HUES48 (cell line): Measurements from ENCODE around the gene GAK.

Experiments
- H3K27ac ChIP-seq: one replicate; pipeline ENCODE4 v1.7.0; 2013; ENCODE audit warnings: low read depth, low read length, inconsistent platforms
- H3K27me3 ChIP-seq: 2 replicates; pipeline ENCODE4 v1.6.1; 2013; ENCODE audit warnings: mild to moderate bottlenecking, low read length; ENCODE audit not compliant: control insufficient read depth, insufficient read depth
- H3K36me3 ChIP-seq: 2 replicates; pipeline ENCODE4 v1.6.1; 2013; ENCODE audit warnings: low read length; ENCODE audit not compliant: control insufficient read depth, insufficient read depth
- H3K4me1 ChIP-seq: 2 replicates; pipeline ENCODE4 v1.6.1; 2013; ENCODE audit warnings: mild to moderate bottlenecking, low read length; ENCODE audit not compliant: control insufficient read depth, insufficient read depth
- H3K4me3 ChIP-seq: 2 replicates; pipeline ENCODE4 v1.5.1; 2013; ENCODE audit warnings: mild to moderate bottlenecking, low read depth, low read length
- H3K9ac ChIP-seq: 2 replicates; pipeline ENCODE4 v1.6.1; 2013; ENCODE audit warnings: mild to moderate bottlenecking, low read depth, low read length, moderate library complexity
- H3K9me3 ChIP-seq: 2 replicates; pipeline ENCODE4 v1.6.1; 2013; ENCODE audit warnings: low read length; ENCODE audit not compliant: control insufficient read depth, insufficient read depth

The GAK gene

DNA sequence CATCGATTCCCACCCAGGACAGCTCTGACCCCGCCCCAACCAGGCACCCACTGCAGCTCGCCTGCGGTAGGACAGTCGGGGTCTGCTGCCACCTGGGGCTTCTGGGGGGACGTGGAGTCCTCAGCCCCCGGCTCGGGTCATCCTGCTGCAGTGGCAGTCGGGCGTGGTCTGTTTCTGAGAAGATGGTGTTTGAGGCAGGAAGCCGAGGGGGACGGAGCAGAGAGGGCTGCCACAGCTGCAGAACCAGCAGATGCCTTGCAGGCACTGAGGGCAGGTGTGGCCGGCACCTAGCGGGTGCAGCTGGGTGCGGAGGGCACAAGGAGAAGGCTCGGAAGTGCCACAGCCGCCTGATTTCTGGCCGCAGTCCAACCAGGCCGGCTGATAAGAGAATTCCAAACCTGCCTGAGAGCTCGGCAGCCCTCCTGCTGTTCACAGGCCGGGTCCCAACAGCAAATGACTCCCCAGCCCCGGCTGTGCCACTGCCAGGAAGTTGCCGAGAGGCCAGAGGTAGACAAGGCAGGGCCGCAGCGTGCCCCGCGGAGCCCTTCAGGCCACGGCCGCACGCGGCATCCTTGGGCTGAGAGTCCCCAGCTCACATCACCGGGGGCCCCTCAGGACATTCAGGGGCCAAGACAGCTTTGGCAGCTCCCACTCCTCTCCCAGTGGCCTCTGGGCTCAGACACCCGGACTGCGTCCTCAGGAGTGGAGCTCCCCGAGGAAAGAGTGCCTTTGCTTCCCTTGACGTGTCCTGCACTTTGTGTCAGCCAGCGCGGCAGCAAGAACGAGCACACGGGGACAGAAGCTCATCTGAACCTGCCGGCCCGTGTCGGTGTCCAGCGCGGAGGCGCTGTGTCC, 96.7 kb downstream of the GAK start:
- Histone ChIP-seq H3K4me1 (no peaks in the 10 kb centered on the region), H3K4me3 (no peak overlapping the region), H3K9ac (no peak overlapping the region), H3K9me3 (peaks cover 6% of the 10 kb centered on the region; the same call in 1 of the 2 replicates), H3K27me3 (no peaks in the 10 kb centered on the region), H3K27ac (no peak overlapping the region), H3K36me3 (no peaks in the 10 kb centered on the region)

DNA sequence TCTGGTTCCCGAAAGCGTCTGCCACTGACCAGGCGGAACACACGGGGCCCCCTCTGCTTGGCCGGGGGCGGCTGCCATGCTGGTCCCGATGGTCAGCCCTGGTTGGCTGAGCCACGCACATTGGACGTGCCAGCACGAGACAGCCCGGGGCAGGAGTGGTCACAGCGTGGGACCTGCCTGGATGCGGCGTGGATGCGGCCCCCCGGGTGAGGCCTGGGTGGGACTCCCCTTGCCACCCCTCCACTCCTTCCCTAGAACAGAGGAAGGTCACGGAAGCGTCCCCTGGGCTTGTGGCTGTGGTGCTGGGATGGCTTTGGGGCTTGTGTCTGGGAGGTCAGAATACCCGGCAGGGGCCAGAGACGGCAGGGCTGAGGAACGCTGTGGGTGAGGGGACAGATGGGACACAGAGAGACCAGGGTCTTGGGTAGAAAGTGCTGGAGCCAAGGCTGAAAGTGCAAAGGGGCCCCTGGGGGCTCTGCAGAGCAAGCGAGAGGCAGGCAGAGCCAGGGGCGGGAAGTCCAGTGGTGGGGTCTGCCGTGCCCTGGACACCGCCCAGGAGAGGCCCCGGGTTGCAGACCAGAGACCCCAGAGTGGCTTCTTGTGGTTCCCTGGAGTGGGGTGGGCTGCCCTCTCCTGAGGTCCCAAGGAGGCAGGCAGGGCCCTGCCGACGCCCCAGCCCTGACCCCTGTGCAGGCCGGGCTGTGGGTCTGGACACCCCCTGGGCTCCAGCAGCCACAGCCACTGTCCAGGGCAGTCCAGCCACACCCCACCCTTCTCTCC, 97.6 kb downstream of the GAK start:
- Histone ChIP-seq H3K27me3 (no peaks in the 10 kb centered on the region), H3K9ac (no peak overlapping the region), H3K36me3 (no peaks in the 10 kb centered on the region), H3K4me1 (no peaks in the 10 kb centered on the region), H3K4me3 (no peak overlapping the region), H3K27ac (no peak overlapping the region), H3K9me3 (peaks cover 6% of the 10 kb centered on the region; the same call in 1 of the 2 replicates)

DNA sequence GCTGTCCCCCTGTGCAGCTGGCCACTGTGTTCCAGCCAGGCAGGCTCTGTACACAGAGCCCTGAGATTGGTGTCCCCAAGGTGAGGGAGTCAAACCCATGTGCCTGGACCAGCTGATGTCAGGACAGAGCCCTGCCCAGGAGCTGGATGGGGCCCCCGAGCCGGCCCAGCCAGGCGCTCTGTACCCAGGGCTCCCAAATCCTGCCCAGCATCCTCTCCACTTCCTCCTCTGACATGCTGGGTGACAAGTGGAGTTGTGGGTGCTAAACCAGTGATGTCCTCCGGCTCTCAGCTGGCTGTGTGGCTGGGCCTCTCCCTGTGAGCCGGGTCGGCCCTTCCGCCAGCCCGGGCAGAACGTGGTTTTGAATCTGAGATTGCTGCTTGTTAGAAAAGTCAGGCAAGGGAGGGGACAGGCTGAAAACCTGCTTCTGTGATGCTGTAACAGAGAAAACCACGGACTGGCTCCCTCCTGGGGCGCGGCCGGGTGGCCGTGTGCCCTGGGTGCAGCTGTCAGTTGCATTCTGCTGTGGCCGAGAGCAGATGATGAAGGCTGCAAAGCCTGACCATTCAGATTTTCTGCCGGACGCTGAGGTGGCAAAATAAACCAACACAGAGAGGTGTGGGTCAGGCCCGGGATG, 98.3 kb downstream of the GAK start:
- Histone ChIP-seq H3K4me1 (no peaks in the 10 kb centered on the region), H3K27me3 (peaks cover 5% of the 10 kb centered on the region), H3K27ac (no peak overlapping the region), H3K36me3 (no peaks in the 10 kb centered on the region), H3K9ac (no peak overlapping the region), H3K9me3 (peaks cover 6% of the 10 kb centered on the region; the same call in 1 of the 2 replicates), H3K4me3 (no peak overlapping the region)

- H3K4me3 ChIP-seq = no peak overlapping the region
- H3K27me3 ChIP-seq = peaks cover 12% of the 10 kb centered on the region
- H3K4me1 ChIP-seq = no peaks in the 10 kb centered on the region
- no peaks in the 10 kb centered on the region for H3K36me3 ChIP-seq
- no peak overlapping the region for H3K9ac ChIP-seq
- H3K9me3 ChIP-seq = peaks cover 6% of the 10 kb centered on the region; the same call in 1 of the 2 replicates
- no peak overlapping the region for H3K27ac ChIP-seq
Measured at GRCh38 chr4:833156-833555, 99.0 kb downstream of the GAK start.

GRCh38 chr4:832536-832935, 99.6 kb downstream of the GAK start:
- no peak overlapping the region for H3K9ac ChIP-seq
- H3K36me3 ChIP-seq = no peaks in the 10 kb centered on the region
- H3K27ac ChIP-seq = no peak overlapping the region
- no peaks in the 10 kb centered on the region for H3K4me1 ChIP-seq
- H3K9me3 ChIP-seq = peaks cover 2% of the 10 kb centered on the region; the same call in 1 of the 2 replicates
- H3K4me3 ChIP-seq = no peak overlapping the region
- peaks cover 18% of the 10 kb centered on the region for H3K27me3 ChIP-seq

DNA sequence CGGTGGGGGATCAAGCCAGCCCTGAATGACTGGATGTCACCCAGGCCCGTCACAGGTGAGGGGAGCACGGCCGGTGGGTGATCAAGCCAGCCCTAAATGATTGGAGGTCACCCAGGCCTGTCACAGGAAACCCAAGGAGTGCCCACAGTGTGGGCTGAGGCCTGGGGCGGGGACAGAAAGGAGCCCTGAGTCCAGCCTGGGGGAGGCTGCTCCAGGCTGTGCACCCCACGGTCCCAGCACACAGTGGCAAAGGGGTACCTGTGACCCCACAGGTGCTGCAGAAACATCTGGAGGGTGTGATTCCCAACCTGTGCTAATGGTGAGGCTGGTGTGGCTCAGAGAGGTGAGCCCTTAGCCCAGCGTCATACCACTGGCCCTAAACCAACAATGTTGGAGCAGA, 100.0 kb downstream of the GAK start:
- H3K4me3 ChIP-seq = no peak overlapping the region
- H3K36me3 ChIP-seq = no peaks in the 10 kb centered on the region
- H3K4me1 ChIP-seq = no peaks in the 10 kb centered on the region
- H3K27me3 ChIP-seq = peaks cover 22% of the 10 kb centered on the region
- H3K27ac ChIP-seq = no peak overlapping the region
- no peaks in the 10 kb centered on the region for H3K9me3 ChIP-seq
- no peak overlapping the region for H3K9ac ChIP-seq

GRCh38 chr4:831483-831805, 100.7 kb downstream of the GAK start:
- no peaks in the 10 kb centered on the region for H3K36me3 ChIP-seq
- H3K4me1 ChIP-seq = no peaks in the 10 kb centered on the region
- H3K27ac ChIP-seq = no peak overlapping the region
- no peaks in the 10 kb centered on the region for H3K9me3 ChIP-seq
- H3K9ac ChIP-seq = no peak overlapping the region
- no peak overlapping the region for H3K4me3 ChIP-seq
- peaks cover 27% of the 10 kb centered on the region for H3K27me3 ChIP-seq

DNA sequence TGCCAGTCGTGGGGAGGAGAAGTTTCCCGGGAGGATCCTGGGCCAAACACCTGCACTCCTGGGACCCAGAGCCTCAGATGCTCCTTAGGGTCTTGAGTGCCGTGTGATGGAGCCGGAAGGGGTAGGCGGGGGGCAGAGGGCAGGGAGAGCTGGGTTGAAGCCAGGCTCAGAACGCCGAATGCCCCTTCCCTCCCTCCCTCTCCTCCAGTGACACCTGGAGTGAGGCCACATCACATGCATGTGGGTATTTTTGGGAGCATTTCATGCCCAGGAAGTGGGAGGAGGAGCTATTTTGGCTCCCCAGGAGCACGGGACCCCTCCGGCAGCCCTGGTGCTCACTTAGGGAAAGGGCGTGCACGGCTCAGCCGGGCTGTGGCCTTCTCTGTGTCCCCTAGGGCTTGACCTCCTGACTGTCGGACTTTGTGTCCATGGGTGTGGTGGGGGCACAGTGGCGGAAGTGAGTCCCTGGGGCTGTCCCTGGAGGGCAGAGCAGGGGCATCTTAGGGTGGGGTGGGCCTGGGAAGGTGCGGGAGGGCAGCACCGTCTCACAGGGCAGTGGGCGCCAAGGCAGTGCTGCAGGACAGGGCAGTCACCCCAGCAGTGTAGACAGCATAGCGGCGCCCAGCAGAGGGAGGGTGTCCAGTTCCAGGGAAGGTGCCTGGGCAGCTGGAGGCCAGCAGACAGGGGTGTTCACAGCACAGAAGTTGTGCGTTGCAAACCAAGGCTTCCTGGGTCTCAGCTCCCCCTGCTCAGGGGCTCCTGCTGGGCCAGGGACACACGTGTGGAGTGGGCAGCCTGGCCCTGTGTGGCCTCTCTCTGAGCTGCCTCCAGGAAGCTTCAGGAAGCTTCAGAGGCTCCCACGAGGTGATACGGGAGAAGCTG, 101.3 kb downstream of the GAK start:
- no peak overlapping the region for H3K27ac ChIP-seq
- no peaks in the 10 kb centered on the region for H3K36me3 ChIP-seq
- no peak overlapping the region for H3K9ac ChIP-seq
- H3K27me3 ChIP-seq = peaks cover 27% of the 10 kb centered on the region
- no peaks in the 10 kb centered on the region for H3K4me1 ChIP-seq
- no peak overlapping the region for H3K4me3 ChIP-seq
- no peaks in the 10 kb centered on the region for H3K9me3 ChIP-seq

DNA sequence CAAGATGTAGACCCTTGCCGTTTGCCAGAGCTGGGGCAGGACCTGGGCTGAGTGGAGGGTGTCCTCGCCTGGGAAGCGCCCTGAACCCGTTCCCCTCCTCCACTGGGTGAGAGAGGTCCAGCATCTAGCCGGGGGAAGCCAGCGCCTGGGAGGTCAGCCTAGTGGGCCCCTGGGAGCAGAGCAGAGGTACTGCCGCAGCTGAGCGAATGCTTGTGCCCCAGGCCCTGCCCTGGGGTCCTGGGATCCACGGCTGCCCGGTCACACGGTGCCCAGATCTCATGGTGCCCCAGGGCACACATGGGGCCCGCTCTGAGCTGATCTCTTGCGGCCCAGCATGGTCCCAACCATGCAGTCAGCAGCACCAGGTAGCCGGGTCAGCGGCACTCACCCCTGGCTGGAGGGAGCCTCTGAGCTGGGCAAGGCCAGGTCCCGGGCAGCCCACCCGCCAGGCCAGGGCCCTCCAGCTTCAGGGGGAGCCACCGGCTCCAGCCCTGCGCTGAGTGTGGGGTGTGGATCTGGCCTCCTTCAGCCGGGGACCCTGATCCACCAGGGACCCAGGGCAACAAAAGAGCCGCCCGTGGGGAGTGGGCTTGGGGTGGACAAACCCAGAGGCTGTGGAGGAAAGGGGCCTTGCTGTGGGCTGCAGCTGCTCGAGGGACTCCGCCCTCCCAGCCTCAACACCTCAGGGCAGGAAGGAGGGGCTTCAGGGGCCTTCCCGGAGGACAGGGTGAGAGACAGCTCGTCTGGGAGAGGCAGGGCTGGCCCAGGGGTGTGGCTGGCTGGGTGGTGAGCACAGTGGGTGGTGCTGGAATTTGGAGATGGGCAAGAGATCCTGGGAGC, 102.1 kb downstream of the GAK start:
- H3K4me3 ChIP-seq = no peak overlapping the region
- H3K27me3 ChIP-seq = peaks cover 32% of the 10 kb centered on the region
- H3K4me1 ChIP-seq = no peaks in the 10 kb centered on the region
- no peaks in the 10 kb centered on the region for H3K9me3 ChIP-seq
- no peaks in the 10 kb centered on the region for H3K36me3 ChIP-seq
- no peak overlapping the region for H3K27ac ChIP-seq
- H3K9ac ChIP-seq = no peak overlapping the region

DNA sequence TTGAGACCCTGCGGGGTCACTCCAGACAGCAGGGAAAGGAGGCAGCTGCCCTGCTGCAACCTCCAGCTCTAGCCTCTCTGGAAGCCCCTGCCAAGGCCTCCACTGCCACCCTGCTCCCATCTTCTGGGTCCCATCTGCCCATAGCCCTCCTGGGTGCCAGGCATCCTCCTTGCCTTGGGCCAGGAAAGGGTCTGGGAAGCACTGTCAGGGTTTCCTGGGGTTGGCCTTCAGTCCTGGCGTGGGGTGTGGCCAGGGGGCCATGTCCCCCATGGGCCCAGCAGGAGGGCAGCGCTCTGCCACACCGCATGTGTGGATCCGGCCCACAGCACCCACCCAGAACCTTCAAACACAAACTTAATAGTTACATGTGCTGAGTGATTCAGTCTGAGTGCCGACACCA, 102.8 kb downstream of the GAK start:
- H3K27ac ChIP-seq = no peak overlapping the region
- no peaks in the 10 kb centered on the region for H3K36me3 ChIP-seq
- no peaks in the 10 kb centered on the region for H3K9me3 ChIP-seq
- peaks cover 39% of the 10 kb centered on the region for H3K27me3 ChIP-seq
- H3K9ac ChIP-seq = no peak overlapping the region
- no peak overlapping the region for H3K4me3 ChIP-seq
- H3K4me1 ChIP-seq = no peaks in the 10 kb centered on the region
